Body of pancreas (tissue), 4 donors: Measurements from ENCODE around the gene ZNF492. TPM values are rescaled to one million over a fixed set of nuclear protein-coding genes. Genes with fewer than 3 reads are reported as not detected.
"Not testable (repeated sequence)": the region's sequence is repeated elsewhere in the genome, so short reads cannot be mapped to it uniquely, and the experiment has no call there.

Experiments
- ATAC-seq: fragments of 150-250 bp; one replicate; pipeline ENCODE4 v1.9.1; 2016
- DNase-seq, 4 donors: peaks; one replicate each; pipeline ENCODE4 v3.0.0-alpha.2; 2019
- H3K27ac ChIP-seq, 4 donors: fragments of 200-600 bp; sonication (generic); 1 replicate in 3 of 4; 2 replicates in 1 of 4; pipeline versions ENCODE4 v1.5.1 to v1.6.1; 2016 to 2019; ENCODE audit warnings: mild to moderate bottlenecking in 1 of 4, mixed read lengths in 1 of 4, moderate library complexity in 1 of 4
- H3K27me3 ChIP-seq, 2 donors: fragments of 200-600 bp; sonication (generic); one replicate each; pipeline ENCODE4 v1.6.0; 2016; ENCODE audit warnings: mild to moderate bottlenecking in 1 of 2
- H3K36me3 ChIP-seq, 2 donors: fragments of 200-600 bp; sonication (generic); replicated peaks in 1 of 2; 2 replicates each; pipeline ENCODE4 v1.5.1; 2016; ENCODE audit warnings: low read depth in 2 of 2; ENCODE audit not compliant: insufficient read depth in 1 of 2
- H3K4me1 ChIP-seq: fragments of 200-600 bp; sonication (generic); one replicate; pipeline ENCODE4 v1.6.0; 2016
- H3K4me3 ChIP-seq, 2 donors: fragments of 200-600 bp; sonication (generic); 1 replicate in 1 of 2; 2 replicates in 1 of 2; pipeline ENCODE4 v1.5.1; 2016 to 2019
- H3K9me3 ChIP-seq, 3 donors: fragments of 200-600 bp; sonication (generic); 1 replicate in 2 of 3; 2 replicates in 1 of 3; pipeline ENCODE4 v1.5.1; 2016
- POLR2A ChIP-seq, 3 donors: fragments of 450-650 bp; IDR thresholded peaks; one replicate each; pipeline ENCODE4 v1.6.1; 2016; ENCODE audit warnings: antibody characterized with exemption in 3 of 3, mild to moderate bottlenecking in 2 of 3
- WGBS, 2 donors: methylation state at CpG; one replicate each; pipeline ENCODE4 v1.1.5; 2017; 5-methylcytosine and 5-hydroxymethylcytosine counted together
- intact Hi-C: fragments of 100-400 bp; cut with DNase I; formaldehyde crosslinking; loops from one replicate; pipeline ENCODE4 v1.15.1; 2023
- total RNA-seq, 2 donors: library from RNA; depleted of rRNA; stranded (reverse); fragments of >200 nt; gene quantifications; one replicate each; pipeline ENCODE4 v1.1.0, GENCODE V29; 2016
- TF ChIP-seq, protein P1 (sequence below), 7 experiments: fragments of 450-650 bp in 4 of 7; fragments of 200-600 bp in 3 of 7; sonication (generic) in 3 of 7; IDR thresholded peaks; one replicate each; pipeline ENCODE4 v1.5.1; 2016 to 2019; ENCODE audit warnings: antibody characterized with exemption in 7 of 7

Gene ZNF492
- total RNA-seq, 2 donors from 2014 or later, result under 0.01 to 0.99 TPM

DNA sequence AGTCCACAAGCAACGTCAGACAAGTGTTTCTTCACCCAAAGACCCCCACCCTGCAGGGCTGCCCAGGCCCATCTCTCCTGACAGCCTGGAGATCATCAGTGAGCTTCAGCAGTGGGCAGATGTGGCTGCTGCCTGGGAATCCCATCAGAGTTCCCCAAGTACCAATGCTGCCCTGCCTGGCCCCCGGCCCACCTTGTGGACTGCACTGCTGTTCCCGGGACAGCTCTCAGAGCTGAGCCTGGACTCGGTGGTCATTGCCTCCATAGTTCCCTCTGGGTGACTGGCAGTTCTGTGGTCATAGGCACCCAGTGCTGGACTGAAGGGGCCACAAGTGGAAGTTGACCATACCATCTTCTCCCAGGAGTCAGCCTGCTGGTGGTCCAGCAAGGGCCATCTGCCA lies 24.5 kb upstream of the ZNF492 start:
- H3K4me3 ChIP-seq, result no peak overlapping the region
- no peak for DNase-seq
- ATAC-seq, result no peak
- 38 to 45% methylated on average over 1 to 4 of the region's 4 CpGs for WGBS, 2 donors
- no peak overlapping the region for H3K27ac ChIP-seq
- H3K9me3 ChIP-seq, result no peaks in the 10 kb centered on the region
- intact Hi-C loops, result no loop called here
- TF ChIP-seq POLR2A (IDR thresholded peaks at IDR 0.05), result no peak
- TF ChIP-seq, protein P1, sequence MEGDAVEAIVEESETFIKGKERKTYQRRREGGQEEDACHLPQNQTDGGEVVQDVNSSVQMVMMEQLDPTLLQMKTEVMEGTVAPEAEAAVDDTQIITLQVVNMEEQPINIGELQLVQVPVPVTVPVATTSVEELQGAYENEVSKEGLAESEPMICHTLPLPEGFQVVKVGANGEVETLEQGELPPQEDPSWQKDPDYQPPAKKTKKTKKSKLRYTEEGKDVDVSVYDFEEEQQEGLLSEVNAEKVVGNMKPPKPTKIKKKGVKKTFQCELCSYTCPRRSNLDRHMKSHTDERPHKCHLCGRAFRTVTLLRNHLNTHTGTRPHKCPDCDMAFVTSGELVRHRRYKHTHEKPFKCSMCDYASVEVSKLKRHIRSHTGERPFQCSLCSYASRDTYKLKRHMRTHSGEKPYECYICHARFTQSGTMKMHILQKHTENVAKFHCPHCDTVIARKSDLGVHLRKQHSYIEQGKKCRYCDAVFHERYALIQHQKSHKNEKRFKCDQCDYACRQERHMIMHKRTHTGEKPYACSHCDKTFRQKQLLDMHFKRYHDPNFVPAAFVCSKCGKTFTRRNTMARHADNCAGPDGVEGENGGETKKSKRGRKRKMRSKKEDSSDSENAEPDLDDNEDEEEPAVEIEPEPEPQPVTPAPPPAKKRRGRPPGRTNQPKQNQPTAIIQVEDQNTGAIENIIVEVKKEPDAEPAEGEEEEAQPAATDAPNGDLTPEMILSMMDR (IDR thresholded peaks at IDR 0.05), result no peak
- H3K36me3 ChIP-seq, result no peaks in the 10 kb centered on the region
- no peaks in the 10 kb centered on the region for H3K4me1 ChIP-seq
- H3K27me3 ChIP-seq, result no peaks in the 10 kb centered on the region

DNA sequence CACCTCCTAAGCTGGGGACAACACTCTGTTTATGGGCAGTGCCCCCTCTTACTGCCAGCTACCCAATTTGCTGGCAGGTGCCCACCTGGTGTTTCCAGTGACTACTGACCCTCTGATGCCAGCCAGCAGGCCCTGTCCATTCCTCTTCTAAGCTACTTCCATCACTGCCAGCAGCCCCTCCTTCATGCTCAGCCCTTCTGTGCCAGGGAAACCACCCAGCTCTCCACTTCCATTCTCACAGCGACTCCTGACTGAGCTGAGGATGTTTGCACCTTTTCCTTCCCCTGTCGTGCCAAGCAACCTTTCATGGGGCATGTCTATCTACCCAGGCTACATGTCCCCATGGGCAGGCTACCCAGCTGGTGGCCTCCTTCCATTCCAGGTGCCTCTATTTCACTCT lies 24.0 kb upstream of the ZNF492 start:
- H3K27me3 ChIP-seq, result no peaks in the 10 kb centered on the region
- H3K4me3 ChIP-seq, result no peak overlapping the region
- no peaks in the 10 kb centered on the region for H3K9me3 ChIP-seq
- no peaks in the 10 kb centered on the region for H3K36me3 ChIP-seq
- no peak for ATAC-seq
- H3K27ac ChIP-seq, result no peak overlapping the region
- intact Hi-C loops, result no loop called here
- 56 to 63% methylated on average over 2 of the region's 2 CpGs for WGBS, 2 donors
- no peaks in the 10 kb centered on the region for H3K4me1 ChIP-seq
- TF ChIP-seq, protein P1 (IDR thresholded peaks at IDR 0.05), result no peak
- TF ChIP-seq POLR2A (IDR thresholded peaks at IDR 0.05), result no peak
- DNase-seq, result no peak

DNA sequence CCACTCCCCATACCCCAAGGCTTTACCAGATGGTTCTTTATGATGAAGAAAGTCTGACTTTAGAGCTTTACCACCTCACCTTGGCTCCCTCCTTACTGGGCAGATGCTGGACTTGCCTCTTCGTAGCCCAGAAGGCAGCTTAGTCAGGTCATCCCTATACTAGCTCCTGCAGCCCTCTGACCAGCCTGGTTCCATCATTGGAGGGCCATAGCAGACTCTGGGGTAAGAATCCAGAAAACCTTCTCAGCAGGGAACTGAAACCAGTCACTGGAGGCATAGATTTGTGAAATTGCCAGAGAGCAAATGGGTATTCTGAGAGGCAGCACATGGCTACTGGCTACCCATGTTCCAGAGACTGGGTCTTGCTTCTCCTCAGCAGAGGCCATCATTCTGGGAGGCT lies 21.8 kb upstream of the ZNF492 start:
- no peak overlapping the region for H3K27ac ChIP-seq
- H3K9me3 ChIP-seq, result no peaks in the 10 kb centered on the region
- H3K36me3 ChIP-seq, result no peaks in the 10 kb centered on the region
- 25 to 58% methylated on average over 1 of the region's 1 CpG for WGBS, 2 donors
- DNase-seq (no peak), ATAC-seq (no peak)
- intact Hi-C loops, result no loop called here
- TF ChIP-seq, protein P1 (IDR thresholded peaks at IDR 0.05), result no peak
- TF ChIP-seq POLR2A (IDR thresholded peaks at IDR 0.05), result no peak
- H3K27me3 ChIP-seq, result no peaks in the 10 kb centered on the region
- no peak overlapping the region for H3K4me3 ChIP-seq
- H3K4me1 ChIP-seq, result no peaks in the 10 kb centered on the region

DNA sequence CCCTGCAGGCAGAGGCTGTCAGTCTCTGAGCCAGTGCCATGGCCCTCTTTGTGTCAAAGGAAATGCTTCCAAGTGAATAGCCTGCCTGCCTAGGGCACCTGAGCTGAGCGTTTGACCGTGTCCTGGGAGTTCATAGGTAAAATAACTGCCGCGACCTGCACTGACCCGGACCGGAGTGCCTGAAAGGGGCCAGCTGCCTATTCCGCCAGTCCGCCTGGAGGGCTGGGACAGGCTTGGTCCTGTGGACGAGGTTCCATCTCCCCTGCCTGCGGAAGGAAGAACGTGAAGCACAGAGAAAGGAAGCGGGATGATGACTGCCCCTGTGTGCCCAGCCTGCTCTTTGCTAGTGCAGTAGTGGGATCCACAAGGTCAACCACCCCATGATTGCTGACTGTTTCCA lies 17.5 kb upstream of the ZNF492 start:
- Histone ChIP-seq H3K27ac (no peak overlapping the region), H3K27me3 (no peaks in the 10 kb centered on the region), H3K4me3 (no peak overlapping the region), H3K36me3 (no peaks in the 10 kb centered on the region), H3K9me3 (no peaks in the 10 kb centered on the region), H3K4me1 (no peaks in the 10 kb centered on the region)
- TF ChIP-seq, protein P1 (IDR thresholded peaks at IDR 0.05), result no peak
- TF ChIP-seq POLR2A (IDR thresholded peaks at IDR 0.05), result no peak
- intact Hi-C loops, result no loop called here
- ATAC-seq (no peak), DNase-seq (no peak)
- 75 to 90% methylated on average over 10 to 11 of the region's 12 CpGs for WGBS, 2 donors

DNA sequence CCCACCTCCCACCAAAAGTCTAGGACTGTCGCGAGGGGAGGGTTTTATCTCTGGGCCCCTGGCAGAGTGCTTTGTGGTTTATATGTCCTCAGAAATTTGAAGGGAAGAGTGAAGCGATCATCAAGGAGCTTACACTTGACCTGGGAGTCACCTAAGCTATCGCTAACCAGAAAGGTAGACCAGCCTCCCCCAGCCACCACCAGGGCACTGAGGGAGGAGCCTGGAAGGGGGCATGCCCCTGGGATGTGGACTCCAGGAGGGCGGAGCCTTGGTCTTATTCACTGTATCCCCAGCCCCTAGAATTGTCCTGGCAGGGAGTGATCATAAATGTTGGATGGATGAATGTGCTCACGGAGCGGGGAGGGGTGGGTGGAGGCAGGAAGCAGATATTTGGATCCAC lies 16.9 kb upstream of the ZNF492 start:
- H3K27me3 ChIP-seq, ATAC-seq, H3K4me3 ChIP-seq, intact Hi-C loops, H3K4me1 ChIP-seq, H3K9me3 ChIP-seq, H3K27ac ChIP-seq, H3K36me3 ChIP-seq, DNase-seq: not testable (repeated sequence)
- WGBS, 2 donors, result 69 to 83% methylated on average over 3 to 7 of the region's 7 CpGs
